Urinary bladder (tissue), 4 donors: Measurements from ENCODE around the gene SMYD3. TPM values are rescaled to one million over a fixed set of nuclear protein-coding genes. Genes with fewer than 3 reads are reported as not detected.
"Not testable (repeated sequence)": the region's sequence is repeated elsewhere in the genome, so short reads cannot be mapped to it uniquely, and the experiment has no call there.

ENCODE experiments used
- DNase-seq: peaks from one replicate; pipeline ENCODE4 v3.0.0-alpha.2; 2015; ENCODE audit errors: extremely low spot score
- H3K27ac ChIP-seq: one replicate; pipeline ENCODE4 v1.5.1; 2013; ENCODE audit warnings: low read depth, mild to moderate bottlenecking, moderate library complexity
- H3K36me3 ChIP-seq: one replicate; pipeline ENCODE4 v1.6.1; 2013; ENCODE audit warnings: mild to moderate bottlenecking, moderate library complexity; ENCODE audit not compliant: insufficient read depth
- H3K4me1 ChIP-seq: one replicate; pipeline ENCODE4 v1.6.1; 2013; ENCODE audit warnings: mild to moderate bottlenecking, moderate library complexity; ENCODE audit not compliant: insufficient read depth
- H3K4me3 ChIP-seq: one replicate; pipeline ENCODE4 v1.5.1; 2013; ENCODE audit warnings: low read depth, low read length
- WGBS: extraction: QIAGEN DNeasy Blood & Tissue Kit; methylation state at CpG from one replicate; pipeline ENCODE4 v1.1.7; 2013; 5-methylcytosine and 5-hydroxymethylcytosine counted together
- polyA plus RNA-seq: library from polyadenylated mRNA; stranded (reverse); fragments of 200-250 nt; gene quantifications from one replicate; pipeline ENCODE4 v1.2.3, GENCODE V29; 2013
- total RNA-seq: library from RNA; depleted of rRNA; stranded (reverse); fragments of >200 nt; gene quantifications from one replicate; pipeline ENCODE4 v1.2.3, GENCODE V29; 2014
- donor health status: healthy with polysubstance abuse.
- donor health status: healthy.

The SMYD3 gene
- total and polyA plus RNA-seq, 2 donors: 18.2 to 44.6 TPM

DNA sequence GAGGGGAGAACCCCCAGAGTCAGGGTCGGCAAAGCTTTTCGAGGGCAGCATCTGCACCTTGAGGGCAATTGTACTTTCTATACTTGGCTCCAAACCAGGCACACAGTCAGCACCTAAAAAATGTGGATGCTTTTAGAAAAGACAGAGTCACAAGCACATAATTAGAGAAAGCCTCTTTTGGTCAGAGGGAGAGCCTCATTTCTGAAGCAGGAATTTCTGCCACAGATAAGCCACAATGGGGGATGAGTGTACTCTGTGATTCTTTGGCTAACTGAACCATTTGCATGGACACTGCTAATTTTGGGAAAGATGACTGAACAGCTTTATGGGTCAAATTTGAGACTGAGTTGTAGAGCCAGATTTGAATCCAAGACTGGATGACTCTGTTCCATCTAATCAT lies 716.6 kb downstream of the SMYD3 start:
- Histone ChIP-seq H3K4me3 (no peak overlapping the region), H3K27ac (no peak overlapping the region), H3K36me3 (no peaks in the 10 kb centered on the region), H3K4me1 (no peaks in the 10 kb centered on the region)
- 95% methylated on average over 2 of the region's 2 CpGs for WGBS
- no peak for DNase-seq

DNA sequence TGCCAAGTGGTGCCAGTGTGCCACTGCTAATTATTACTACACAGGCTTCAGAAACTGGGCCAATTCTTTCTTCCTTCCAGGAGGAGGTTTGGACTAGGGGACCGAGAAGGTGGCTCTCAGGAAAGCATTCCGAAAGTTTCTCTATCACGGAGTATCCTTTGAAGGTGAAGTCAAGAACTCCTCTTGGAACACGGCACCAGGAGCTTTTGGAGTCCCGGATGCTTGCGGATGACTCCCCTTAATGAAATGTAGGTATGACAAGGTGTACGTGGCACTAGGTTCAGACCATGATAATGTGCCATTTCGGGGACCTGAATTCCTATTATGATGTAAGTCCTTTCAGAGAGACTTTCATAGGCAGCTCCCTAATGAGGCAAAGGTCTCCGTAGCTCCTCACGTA lies 718.2 kb downstream of the SMYD3 start:
- H3K27ac ChIP-seq: no peak overlapping the region
- no peaks in the 10 kb centered on the region for H3K4me1 ChIP-seq
- DNase-seq: no peak
- H3K4me3 ChIP-seq: no peak overlapping the region
- WGBS: 98% methylated on average over 10 of the region's 10 CpGs
- H3K36me3 ChIP-seq: no peaks in the 10 kb centered on the region

GRCh38 chr1:245788269-245788668 lies 718.8 kb downstream of the SMYD3 start:
- no peak for DNase-seq
- Histone ChIP-seq H3K4me3 (no peak overlapping the region), H3K27ac (no peak overlapping the region), H3K36me3 (no peaks in the 10 kb centered on the region), H3K4me1 (no peaks in the 10 kb centered on the region)
- 68% methylated on average over 3 of the region's 3 CpGs for WGBS

DNA sequence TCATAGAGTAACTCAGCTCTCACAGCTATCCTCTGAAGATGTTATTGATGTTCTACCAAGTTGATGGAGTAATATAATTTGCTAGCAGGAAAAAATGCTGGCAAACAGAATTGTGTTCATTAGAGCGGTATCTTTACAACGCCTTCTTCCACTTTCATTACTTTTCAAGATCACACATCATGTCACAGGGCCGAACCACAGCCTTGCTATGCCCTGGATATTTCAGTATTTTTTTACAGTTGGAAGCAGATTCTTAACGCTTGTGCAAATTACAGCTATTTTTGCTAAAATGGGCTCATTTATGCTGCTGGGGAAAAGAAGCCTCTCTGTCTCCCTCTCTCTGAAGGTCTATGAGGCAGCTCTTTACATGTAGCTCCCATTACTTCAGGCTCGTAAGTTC lies 720.1 kb downstream of the SMYD3 start:
- Histone ChIP-seq H3K4me3 (no peak overlapping the region), H3K4me1 (no peaks in the 10 kb centered on the region), H3K36me3 (no peaks in the 10 kb centered on the region), H3K27ac (no peak overlapping the region)
- DNase-seq: no peak
- 86% methylated on average over 5 of the region's 5 CpGs for WGBS

- DNase-seq: no peak
- 90% methylated on average over 9 of the region's 9 CpGs for WGBS
- Histone ChIP-seq H3K27ac (no peak overlapping the region), H3K36me3 (no peaks in the 10 kb centered on the region), H3K4me1 (no peaks in the 10 kb centered on the region), H3K4me3 (no peak overlapping the region)
Observed at GRCh38 chr1:245779797-245780755, 727.0 kb downstream of the SMYD3 start.

DNA sequence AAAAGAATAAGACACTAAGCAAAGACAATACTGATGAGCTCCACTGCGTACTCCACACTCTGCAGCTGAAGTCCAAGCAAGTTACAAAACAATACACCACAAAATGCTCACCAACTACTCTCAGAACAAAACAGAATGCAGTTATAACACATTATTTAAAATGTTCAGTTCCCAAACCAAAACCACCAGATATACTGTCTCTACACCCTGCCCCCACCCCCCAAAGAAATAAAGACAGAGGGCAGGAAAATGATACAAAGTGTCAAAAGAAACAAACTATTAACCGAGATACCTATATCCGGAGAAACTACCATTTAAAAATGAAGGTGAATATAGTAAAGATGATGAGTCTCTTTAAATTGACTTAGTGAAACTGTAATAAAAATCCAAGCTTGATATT lies 729.3 kb downstream of the SMYD3 start:
- no peak for DNase-seq
- WGBS: 97% methylated on average over 3 of the region's 3 CpGs
- Histone ChIP-seq H3K4me1 (no peaks in the 10 kb centered on the region), H3K4me3 (no peak overlapping the region), H3K27ac (no peak overlapping the region), H3K36me3 (no peaks in the 10 kb centered on the region)

DNA sequence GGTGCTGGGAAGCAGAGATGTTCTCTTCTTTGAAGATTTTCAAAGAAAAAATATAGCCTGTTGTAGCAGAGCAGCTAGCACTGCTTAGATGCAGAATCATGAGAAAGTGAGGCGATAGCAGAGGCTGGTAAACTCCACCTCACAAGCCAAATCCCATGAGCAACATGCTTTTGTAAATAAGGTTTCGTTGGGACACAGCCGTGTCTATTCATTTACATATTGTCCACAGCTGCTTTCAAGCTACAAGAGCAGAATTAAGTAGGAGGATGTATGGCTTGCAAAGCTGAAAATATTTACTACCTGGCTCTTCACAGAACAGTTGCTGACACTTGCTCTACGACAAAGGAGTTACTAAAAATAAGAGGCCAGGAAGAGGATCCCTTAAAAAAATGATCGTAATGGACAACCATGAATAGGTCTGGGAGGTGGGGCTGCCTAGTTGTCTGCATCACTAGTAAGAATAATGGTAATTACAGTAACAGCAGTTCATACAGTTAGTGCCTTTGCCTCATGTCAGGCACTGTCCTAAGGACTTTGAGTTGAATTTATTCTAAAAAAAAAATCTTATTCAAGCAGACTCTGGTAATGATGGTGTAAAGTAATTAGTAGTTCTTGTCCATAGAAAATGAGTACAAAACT lies 730.3 kb downstream of the SMYD3 start:
- 72% methylated on average over 5 of the region's 5 CpGs for WGBS

DNA sequence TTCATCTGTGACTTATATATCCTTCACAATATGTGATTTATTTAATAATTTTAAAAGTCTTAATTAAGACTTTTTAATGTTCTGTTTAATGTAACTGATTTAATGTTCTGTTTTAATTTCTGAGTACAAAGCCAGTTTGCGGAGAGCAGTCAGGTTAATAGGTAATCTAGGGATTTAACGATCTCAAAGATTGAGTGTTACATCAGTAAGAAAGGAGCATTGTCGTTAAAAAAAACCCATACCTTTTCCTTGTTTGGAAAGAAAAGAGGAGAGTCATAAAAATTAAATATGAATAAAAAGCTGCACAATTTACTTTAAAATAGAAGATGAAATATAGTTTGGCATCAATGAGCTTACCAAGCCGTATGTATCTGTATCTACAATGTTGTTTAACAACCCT lies 730.9 kb downstream of the SMYD3 start:
- WGBS: 87% methylated on average over 4 of the region's 4 CpGs

More for the DNA sequence above, 730.3 kb downstream of the SMYD3 start:
- no peaks in the 10 kb centered on the region for H3K4me1 ChIP-seq
- H3K4me3 ChIP-seq: no peak overlapping the region
- H3K27ac ChIP-seq: no peak overlapping the region
- no peaks in the 10 kb centered on the region for H3K36me3 ChIP-seq
- DNase-seq: no peak

GRCh38 chr1:245774931-245775330 lies 732.1 kb downstream of the SMYD3 start:
- 92% methylated on average over 17 of the region's 25 CpGs for WGBS
- H3K27ac ChIP-seq, H3K4me1 ChIP-seq, H3K36me3 ChIP-seq, DNase-seq, H3K4me3 ChIP-seq: not testable (repeated sequence)

More for the DNA sequence above, 730.9 kb downstream of the SMYD3 start:
- Histone ChIP-seq H3K4me3 (no peak overlapping the region), H3K27ac (no peak overlapping the region), H3K36me3 (no peaks in the 10 kb centered on the region), H3K4me1 (no peaks in the 10 kb centered on the region)
- DNase-seq: no peak

GRCh38 chr1:245774196-245774595 lies 732.9 kb downstream of the SMYD3 start:
- no peak overlapping the region for H3K4me3 ChIP-seq
- H3K27ac ChIP-seq: no peak overlapping the region
- 80% methylated on average over 2 of the region's 2 CpGs for WGBS
- no peaks in the 10 kb centered on the region for H3K36me3 ChIP-seq
- DNase-seq: no peak
- no peaks in the 10 kb centered on the region for H3K4me1 ChIP-seq

DNA sequence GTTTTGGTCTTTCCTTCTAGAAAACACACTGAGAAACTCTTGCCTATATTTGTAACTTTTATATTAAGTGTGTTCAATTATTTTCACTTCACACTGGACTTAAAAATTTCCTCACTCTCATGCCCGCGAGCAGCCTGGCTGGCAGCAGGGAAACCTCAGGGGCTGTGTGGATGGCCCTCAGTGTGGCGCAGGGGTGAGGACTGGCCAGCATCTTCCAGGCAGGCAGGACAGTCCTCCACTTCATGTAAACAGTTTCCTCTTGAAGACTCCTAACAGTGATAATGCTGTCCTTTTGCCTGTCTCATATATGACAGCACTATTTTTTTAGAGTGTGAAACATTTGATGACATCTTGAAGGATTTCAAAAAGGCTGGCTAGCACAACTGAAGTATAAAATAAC lies 733.7 kb downstream of the SMYD3 start:
- Histone ChIP-seq H3K4me3 (no peak overlapping the region), H3K4me1 (no peaks in the 10 kb centered on the region), H3K36me3 (no peaks in the 10 kb centered on the region), H3K27ac (no peak overlapping the region)
- DNase-seq: no peak
- 93% methylated on average over 3 of the region's 3 CpGs for WGBS

GRCh38 chr1:245772739-245773138 lies 734.3 kb downstream of the SMYD3 start:
- Histone ChIP-seq H3K36me3 (no peaks in the 10 kb centered on the region), H3K4me3 (no peak overlapping the region), H3K4me1 (no peaks in the 10 kb centered on the region), H3K27ac (no peak overlapping the region)
- no peak for DNase-seq
- 78% methylated on average over 1 of the region's 1 CpG for WGBS

GRCh38 chr1:245772325-245772724 lies 734.8 kb downstream of the SMYD3 start:
- DNase-seq: no peak
- H3K27ac ChIP-seq: no peak overlapping the region
- no peaks in the 10 kb centered on the region for H3K36me3 ChIP-seq
- no peaks in the 10 kb centered on the region for H3K4me1 ChIP-seq
- 68% methylated on average over 1 of the region's 1 CpG for WGBS
- no peak overlapping the region for H3K4me3 ChIP-seq
